ENCODE measurements around the gene PIGM.

PIGM gene

GRCh38 chr1:159989581-159989980 lies 42.2 kb downstream of the PIGM start:
- DNase-seq (ENCODE audit: low read depth in 2 of 2) = no peak

- no peak for DNase-seq (ENCODE audit: low read depth in 2 of 2)
Observed at GRCh38 chr1:159988006-159988405, 43.8 kb downstream of the PIGM start.

- no peak for DNase-seq (ENCODE audit: low read depth in 2 of 2)
Observed at GRCh38 chr1:159987186-159987585, 44.6 kb downstream of the PIGM start.

GRCh38 chr1:159986531-159986930 lies 45.3 kb downstream of the PIGM start:
- no peak for DNase-seq (ENCODE audit: low read depth in 2 of 2)

GRCh38 chr1:159986093-159986492 lies 45.7 kb downstream of the PIGM start:
- DNase-seq (ENCODE audit: low read depth in 2 of 2) = no peak

- no peak for DNase-seq (ENCODE audit: low read depth in 2 of 2)
Observed at GRCh38 chr1:159985473-159985872, 46.3 kb downstream of the PIGM start.

GRCh38 chr1:159983681-159984080 lies 48.1 kb downstream of the PIGM start:
- no peak for DNase-seq (ENCODE audit: low read depth in 2 of 2)

- DNase-seq (ENCODE audit: low read depth in 2 of 2) = no peak
Observed at GRCh38 chr1:159982280-159982679, 49.5 kb downstream of the PIGM start.

- no peak for DNase-seq (ENCODE audit: low read depth in 2 of 2)
Observed at GRCh38 chr1:159981351-159982055, 50.3 kb downstream of the PIGM start.

GRCh38 chr1:159980786-159981185 lies 51.0 kb downstream of the PIGM start:
- no peak for DNase-seq (ENCODE audit: low read depth in 2 of 2)

GRCh38 chr1:159980076-159980475 lies 51.7 kb downstream of the PIGM start:
- no peak for DNase-seq (ENCODE audit: low read depth in 2 of 2)

GRCh38 chr1:159979257-159979656 lies 52.5 kb downstream of the PIGM start:
- DNase-seq (ENCODE audit: low read depth in 2 of 2) = no peak

- DNase-seq (ENCODE audit: low read depth in 2 of 2) = no peak
Observed at GRCh38 chr1:159978107-159978398, 53.7 kb downstream of the PIGM start.

GRCh38 chr1:159977364-159978106 lies 54.3 kb downstream of the PIGM start:
- no peak for DNase-seq (ENCODE audit: low read depth in 2 of 2)

Measured in fibroblast of skin of left quadriceps (primary cell).